NT2/D1 (cell line): ENCODE measurements around the gene ZNF71.

Experiments used
- SUZ12 ChIP-seq: IDR thresholded peaks from 2 replicates; pipeline ENCODE4 v1.6.1; 2011; ENCODE audit not compliant: insufficient read length, insufficient read depth; ENCODE audit errors: extremely low read depth
- YY1 ChIP-seq: IDR thresholded peaks from 2 replicates; pipeline ENCODE4 v1.6.1; 2011; ENCODE audit not compliant: insufficient read length, insufficient read depth
- ZNF274 ChIP-seq: IDR thresholded peaks from 2 replicates; pipeline ENCODE4 v1.6.1; 2011; ENCODE audit warnings: mild to moderate bottlenecking, low read depth, low read length

DNA sequence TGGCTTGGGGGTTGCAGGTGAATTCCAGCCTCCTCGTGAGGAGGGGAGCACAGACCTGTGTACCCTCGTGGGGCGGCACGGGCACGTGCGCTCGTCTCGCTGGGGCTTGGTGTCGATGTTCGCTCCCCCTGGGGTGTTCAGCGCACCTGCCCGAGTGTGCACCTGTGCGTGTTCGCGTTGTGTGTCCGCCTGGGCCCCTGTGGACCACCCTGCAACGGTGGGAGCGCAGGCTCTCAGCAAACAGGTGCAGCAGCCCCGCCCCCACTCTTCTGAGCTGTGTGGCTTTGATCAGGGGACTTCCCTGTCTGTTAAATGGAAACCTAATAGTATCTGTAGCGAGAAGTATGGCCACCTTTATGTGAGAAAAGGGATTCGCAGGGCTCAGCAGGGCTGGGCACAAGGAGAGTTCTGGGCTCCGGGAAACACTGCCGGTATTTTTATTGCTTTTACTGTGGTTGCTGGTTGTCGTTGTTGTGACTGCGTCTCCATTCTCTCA lies 48.4 kb downstream of the ZNF71 start:
- no peak for TF ChIP-seq YY1
- no peak for TF ChIP-seq ZNF274
- no peak for TF ChIP-seq SUZ12
